Smooth muscle cell (in vitro differentiated cells): ENCODE data around the gene TPM1. TPM values are rescaled to one million over a fixed set of nuclear protein-coding genes. Genes with fewer than 3 reads are reported as not detected.

Experiments
- DNase-seq: peaks from one replicate; lab custom pipeline; 2025; ENCODE audit not compliant: unreplicated experiment; lab: John Stamatoyannopoulos, UW
- H2AFZ ChIP-seq: fragments of 200-600 bp; sonication (generic); 2 replicates; pipeline ENCODE4 v1.6.0; 2016; ENCODE audit warnings: antibody characterized with exemption, low read depth, mild to moderate bottlenecking
- H3F3A ChIP-seq: fragments of 200-600 bp; sonication (generic); 2 replicates; pipeline ENCODE4 v1.6.0; 2017; ENCODE audit warnings: antibody characterized with exemption, low read depth
- H3K27ac ChIP-seq: fragments of 200-600 bp; sonication (generic); 2 replicates; pipeline ENCODE4 v1.5.1; 2016; ENCODE audit warnings: low read depth, mild to moderate bottlenecking
- H3K27me3 ChIP-seq: fragments of 200-600 bp; sonication (generic); 2 replicates; pipeline ENCODE4 v1.6.1; 2016; ENCODE audit warnings: low read depth, mild to moderate bottlenecking
- H3K36me3 ChIP-seq: fragments of 200-600 bp; sonication (generic); 2 replicates; pipeline ENCODE4 v1.5.1; 2016; ENCODE audit warnings: low read depth
- H3K4me1 ChIP-seq: fragments of 200-600 bp; sonication (generic); 2 replicates; pipeline ENCODE4 v1.5.1; 2016; ENCODE audit warnings: low read depth
- H3K4me2 ChIP-seq: fragments of 200-600 bp; sonication (generic); 2 replicates; pipeline ENCODE4 v1.6.0; 2016; ENCODE audit warnings: mild to moderate bottlenecking
- H3K4me3 ChIP-seq: fragments of 200-600 bp; sonication (generic); 2 replicates; pipeline ENCODE4 v1.5.1; 2016; ENCODE audit warnings: mild to moderate bottlenecking
- H3K79me2 ChIP-seq: fragments of 200-600 bp; sonication (generic); 2 replicates; pipeline ENCODE4 v1.6.0; 2016; ENCODE audit warnings: low read depth, mild to moderate bottlenecking
- H3K9ac ChIP-seq: fragments of 200-600 bp; sonication (generic); 2 replicates; pipeline ENCODE4 v1.6.0; 2016; ENCODE audit warnings: low read depth
- H3K9me3 ChIP-seq: fragments of 200-600 bp; sonication (generic); replicated peaks from 2 replicates; pipeline ENCODE4 v1.5.1; 2016; ENCODE audit warnings: low read depth
- H4K20me1 ChIP-seq: fragments of 200-600 bp; sonication (generic); 2 replicates; pipeline ENCODE4 v1.6.0; 2016; ENCODE audit warnings: low read depth
- WGBS: methylation state at CpG from one replicate; pipeline ENCODE4 v1.1.7; 2016; ENCODE audit warnings: low lambda C conversion rate; 5-methylcytosine and 5-hydroxymethylcytosine counted together
- polyA plus RNA-seq: library from polyadenylated mRNA; unstranded; fragments of >200 nt; fragmentation: Nextera tagmentation; extraction: Ambion mirVana; gene quantifications from 2 replicates; pipeline ENCODE4 v1.2.1, GENCODE V29; 2016
- total RNA-seq: library from RNA; depleted of rRNA; stranded (reverse); fragments of >200 nt; gene quantifications from 2 replicates; pipeline ENCODE4 v1.2.3, GENCODE V29; 2014
- TF ChIP-seq, protein P1 (sequence below): fragments of 200-600 bp; sonication (generic); IDR thresholded peaks from 2 replicates; pipeline ENCODE4 v1.5.1; 2017; ENCODE audit warnings: borderline replicate concordance, mild to moderate bottlenecking, antibody characterized with exemption; ENCODE audit not compliant: insufficient read depth, poor library complexity, severe bottlenecking

The TPM1 gene
- total and polyA plus RNA-seq, 2 experiments from 2014 or later = 1,694 to 1,915 TPM

DNA sequence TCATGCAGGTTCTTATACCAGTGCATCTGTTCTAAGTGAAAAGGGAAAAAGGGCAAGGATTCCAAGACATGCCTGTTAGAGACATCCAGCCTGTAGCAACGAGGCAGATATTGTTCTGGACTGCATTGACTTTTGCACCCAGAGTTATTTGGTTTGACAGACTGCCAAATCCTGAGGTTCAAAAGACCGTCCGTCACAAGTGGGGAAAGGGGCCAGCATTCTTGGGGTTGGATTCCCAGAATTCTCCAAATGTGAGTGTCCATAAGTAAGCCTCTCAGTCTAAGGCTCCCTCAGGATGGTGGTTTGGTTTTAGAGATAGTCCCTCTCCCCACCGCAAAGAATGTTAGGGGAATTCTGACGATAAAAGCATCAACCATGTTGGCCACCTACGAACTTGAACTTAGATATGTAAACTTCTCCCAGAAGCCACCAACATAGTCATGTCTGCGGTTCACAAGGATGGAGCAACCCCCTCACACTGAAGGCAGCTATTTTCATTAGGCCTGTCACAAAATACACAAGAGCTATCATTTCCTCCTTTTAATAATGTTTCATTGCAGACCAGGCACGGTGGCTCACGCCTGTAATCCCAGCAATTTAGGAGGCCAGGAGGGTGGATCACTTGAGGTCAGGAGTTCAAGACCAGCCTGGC lies 65.5 kb downstream of the TPM1 start:
- WGBS = 15% methylated on average over 9 of the region's 9 CpGs

DNA sequence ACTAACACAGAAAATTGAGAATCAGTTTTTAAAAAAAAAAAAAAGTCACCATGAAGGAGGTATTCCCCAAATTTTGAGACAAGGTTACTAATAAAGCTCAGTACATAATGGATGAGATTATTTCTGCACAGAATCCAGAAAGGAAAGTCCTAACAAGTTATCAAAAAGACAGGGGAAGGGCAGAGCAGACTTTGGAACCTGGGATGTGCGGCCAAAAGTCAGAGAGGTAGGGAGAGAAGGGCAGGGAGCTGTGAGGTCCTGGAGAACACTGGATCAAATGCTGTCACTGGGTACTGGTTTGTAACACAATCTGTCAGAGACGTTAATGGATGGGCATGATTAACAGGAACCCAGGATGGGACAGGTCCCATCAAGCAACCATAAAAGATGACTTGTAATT lies 67.0 kb downstream of the TPM1 start:
- Histone ChIP-seq H3K4me2 (peak overlapping the region; percentile 7), H2AFZ (no peak overlapping the region), H3K4me1 (no peaks in the 10 kb centered on the region), H3K27me3 (no peaks in the 10 kb centered on the region), H3K9ac (no peak overlapping the region), H3F3A (peaks cover 15% of the 10 kb centered on the region), H3K36me3 (no peaks in the 10 kb centered on the region), H3K27ac (peak overlapping the region; percentile 28), H3K4me3 (no peak overlapping the region), H3K79me2 (no peaks in the 10 kb centered on the region), H3K9me3 (no peaks in the 10 kb centered on the region), H4K20me1 (no peaks in the 10 kb centered on the region)
- TF ChIP-seq, protein P1, sequence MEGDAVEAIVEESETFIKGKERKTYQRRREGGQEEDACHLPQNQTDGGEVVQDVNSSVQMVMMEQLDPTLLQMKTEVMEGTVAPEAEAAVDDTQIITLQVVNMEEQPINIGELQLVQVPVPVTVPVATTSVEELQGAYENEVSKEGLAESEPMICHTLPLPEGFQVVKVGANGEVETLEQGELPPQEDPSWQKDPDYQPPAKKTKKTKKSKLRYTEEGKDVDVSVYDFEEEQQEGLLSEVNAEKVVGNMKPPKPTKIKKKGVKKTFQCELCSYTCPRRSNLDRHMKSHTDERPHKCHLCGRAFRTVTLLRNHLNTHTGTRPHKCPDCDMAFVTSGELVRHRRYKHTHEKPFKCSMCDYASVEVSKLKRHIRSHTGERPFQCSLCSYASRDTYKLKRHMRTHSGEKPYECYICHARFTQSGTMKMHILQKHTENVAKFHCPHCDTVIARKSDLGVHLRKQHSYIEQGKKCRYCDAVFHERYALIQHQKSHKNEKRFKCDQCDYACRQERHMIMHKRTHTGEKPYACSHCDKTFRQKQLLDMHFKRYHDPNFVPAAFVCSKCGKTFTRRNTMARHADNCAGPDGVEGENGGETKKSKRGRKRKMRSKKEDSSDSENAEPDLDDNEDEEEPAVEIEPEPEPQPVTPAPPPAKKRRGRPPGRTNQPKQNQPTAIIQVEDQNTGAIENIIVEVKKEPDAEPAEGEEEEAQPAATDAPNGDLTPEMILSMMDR = no peak
- DNase-seq = no peak
- 76% methylated on average over 2 of the region's 2 CpGs for WGBS

More for the DNA sequence above, 65.5 kb downstream of the TPM1 start:
- Histone ChIP-seq H3K9me3 (no peaks in the 10 kb centered on the region), H2AFZ (no peak overlapping the region), H3K4me3 (no peak overlapping the region), H3K27me3 (no peaks in the 10 kb centered on the region), H3K4me2 (no peak overlapping the region), H3K79me2 (no peaks in the 10 kb centered on the region), H3K9ac (no peak overlapping the region), H4K20me1 (no peaks in the 10 kb centered on the region), H3F3A (peaks cover 15% of the 10 kb centered on the region), H3K27ac (peak overlapping the region; percentile 54), H3K36me3 (no peaks in the 10 kb centered on the region), H3K4me1 (no peaks in the 10 kb centered on the region)
- TF ChIP-seq, protein P1 = no peak
- DNase-seq = no peak

DNA sequence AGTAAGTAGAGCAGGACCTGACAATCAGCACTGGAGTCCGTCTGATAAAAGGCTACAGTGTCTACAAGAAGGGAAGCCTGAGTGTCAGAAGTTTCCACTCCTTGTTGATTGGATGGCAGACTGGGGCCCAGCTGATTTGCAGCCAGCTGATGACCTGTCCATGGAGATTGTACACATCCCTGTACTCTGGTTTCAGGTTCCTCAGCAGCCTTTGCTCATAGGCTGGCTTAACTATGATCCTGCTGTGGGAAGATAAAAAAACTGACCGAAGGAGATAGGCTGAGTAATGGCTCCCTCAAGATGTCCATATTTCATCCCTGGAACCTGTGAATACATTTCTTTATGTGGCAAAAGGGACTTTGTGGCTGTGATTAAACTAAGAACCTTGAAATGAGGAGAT lies 67.4 kb downstream of the TPM1 start:
- DNase-seq = no peak
- WGBS = 19% methylated on average over 2 of the region's 2 CpGs
- TF ChIP-seq, protein P1 = no peak
- Histone ChIP-seq H3F3A (peaks cover 15% of the 10 kb centered on the region), H3K4me2 (peak overlapping the region; percentile 7), H3K9ac (no peak overlapping the region), H3K36me3 (no peaks in the 10 kb centered on the region), H3K4me3 (no peak overlapping the region), H4K20me1 (no peaks in the 10 kb centered on the region), H3K27ac (peak overlapping the region; percentile 39), H3K9me3 (no peaks in the 10 kb centered on the region), H3K79me2 (no peaks in the 10 kb centered on the region), H3K27me3 (no peaks in the 10 kb centered on the region), H2AFZ (no peak overlapping the region), H3K4me1 (no peaks in the 10 kb centered on the region)

DNA sequence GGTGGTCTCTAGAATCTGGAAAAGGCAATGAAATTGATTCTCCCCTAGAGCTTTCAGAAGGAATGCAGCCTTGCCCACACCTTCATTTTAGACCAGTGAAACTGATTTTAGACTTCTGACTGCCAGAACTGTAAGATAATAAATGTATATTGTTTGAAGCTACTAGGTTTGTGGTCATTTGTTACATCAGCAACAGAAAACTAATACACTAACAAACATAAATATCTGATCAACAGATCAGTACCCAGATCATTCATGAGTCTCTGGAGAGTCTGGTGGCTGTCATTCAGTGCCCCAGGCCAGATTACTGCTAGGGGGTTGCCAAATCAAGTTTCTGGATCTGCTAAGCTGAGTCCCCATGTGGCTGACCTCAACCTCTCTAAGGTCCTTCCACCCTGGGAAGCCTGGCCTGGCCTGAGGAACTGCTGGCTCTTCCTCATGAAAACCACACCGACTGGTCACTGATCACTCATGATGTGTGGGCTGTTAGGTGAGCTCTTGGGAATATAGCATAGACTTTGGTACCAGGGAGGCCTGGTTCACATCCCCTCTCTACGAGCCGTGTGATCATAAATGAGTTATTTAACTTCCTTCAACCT lies 68.0 kb downstream of the TPM1 start:
- Histone ChIP-seq H3K36me3 (no peaks in the 10 kb centered on the region), H3K4me2 (no peak overlapping the region), H3K4me1 (no peaks in the 10 kb centered on the region), H2AFZ (no peak overlapping the region), H3K9me3 (no peaks in the 10 kb centered on the region), H3K9ac (no peak overlapping the region), H3K4me3 (no peak overlapping the region), H4K20me1 (no peaks in the 10 kb centered on the region), H3F3A (peaks cover 15% of the 10 kb centered on the region), H3K27me3 (no peaks in the 10 kb centered on the region), H3K27ac (peak overlapping the region; percentile 39), H3K79me2 (no peaks in the 10 kb centered on the region)
- no peak for DNase-seq
- WGBS = 84% methylated on average over 3 of the region's 3 CpGs
- TF ChIP-seq, protein P1 = no peak
